Calu3 (cell line): ENCODE measurements around the gene IL22. TPM values are rescaled to one million over a fixed set of nuclear protein-coding genes. Genes with fewer than 3 reads are reported as not detected.

Source experiments
- BruUV-seq: library from RNA; stranded (reverse); fragments of 400-500 nt; replicated peaks from 2 replicates; lab custom pipeline; 2021; lab: Mats Ljungman, UMichigan
- CTCF ChIA-PET: fragments of 300-600 bp; sonication (Branson Sonifier 250); formaldehyde crosslinking; loops from one replicate; lab custom pipeline; 2022; ENCODE audit warnings: antibody characterized with exemption; lab: Charles Lee
- DNase-seq: peaks from one replicate; pipeline ENCODE4 v3.0.0; 2022
- H3K27ac Mint-ChIP-seq: one replicate; pipeline ENCODE4 v1.8.0; 2022; ENCODE audit warnings: mixed read lengths; ENCODE audit not compliant: unreplicated experiment
- H3K27me3 Mint-ChIP-seq: one replicate; pipeline ENCODE4 v1.8.0; 2022; ENCODE audit warnings: mixed read lengths; ENCODE audit not compliant: unreplicated experiment
- H3K36me3 Mint-ChIP-seq: one replicate; pipeline ENCODE4 v1.8.0; 2022; ENCODE audit warnings: mild to moderate bottlenecking, moderate library complexity, mixed read lengths; ENCODE audit not compliant: insufficient read depth, unreplicated experiment
- H3K4me1 Mint-ChIP-seq: one replicate; pipeline ENCODE4 v1.8.0; 2022; ENCODE audit warnings: mild to moderate bottlenecking, low read depth, mixed read lengths; ENCODE audit not compliant: unreplicated experiment
- H3K4me3 Mint-ChIP-seq: one replicate; pipeline ENCODE4 v1.8.0; 2022; ENCODE audit warnings: mild to moderate bottlenecking, low read depth, moderate library complexity, mixed read lengths; ENCODE audit not compliant: unreplicated experiment
- H3K9me3 Mint-ChIP-seq: one replicate; pipeline ENCODE4 v1.8.0; 2022; ENCODE audit warnings: low read depth, mixed read lengths; ENCODE audit not compliant: unreplicated experiment
- intact Hi-C: fragments of 100-400 bp; cut with micrococcal nuclease; formaldehyde crosslinking; loops from one replicate; pipeline ENCODE4 v1.10.0; 2022; ENCODE audit not compliant: unreplicated experiment
- total RNA-seq: library from RNA; stranded (reverse); gene quantifications from 2 replicates; pipeline ENCODE4 v1.2.3, GENCODE V29; 2022
- TF ChIP-seq, protein P1 (sequence below): fragments of 200-600 bp; IDR thresholded peaks from one replicate; pipeline ENCODE4 v1.8.0; 2022; ENCODE audit warnings: antibody characterized with exemption; ENCODE audit not compliant: unreplicated experiment

Gene IL22
- total RNA-seq, 1 experiment from 2014 or later = not detected

DNA sequence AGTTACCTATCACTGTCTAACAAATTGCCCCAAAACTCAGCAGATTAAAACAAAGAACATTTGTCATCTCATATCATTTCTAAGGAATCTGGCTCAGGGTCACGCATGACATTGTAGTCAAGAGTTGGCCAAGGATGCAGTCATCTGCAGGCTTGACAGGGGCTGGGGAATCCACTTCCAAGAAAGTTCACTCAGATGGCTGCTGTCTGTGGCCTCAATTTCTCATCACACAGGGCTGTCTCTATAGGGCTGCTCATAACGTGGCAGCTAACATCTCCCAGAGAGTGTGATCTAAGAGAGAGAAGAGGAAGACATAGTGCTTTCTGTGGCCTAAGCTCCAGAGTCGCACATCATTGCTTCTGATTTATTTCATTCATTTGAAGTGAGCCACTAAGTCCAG lies 17.0 kb upstream of the IL22 start:
- DNase-seq = no peak
- BruUV-seq = no TSS peak
- no peak overlapping the region for H3K27ac Mint-ChIP-seq
- H3K9me3 Mint-ChIP-seq = no peaks in the 10 kb centered on the region
- TF ChIP-seq, protein P1, sequence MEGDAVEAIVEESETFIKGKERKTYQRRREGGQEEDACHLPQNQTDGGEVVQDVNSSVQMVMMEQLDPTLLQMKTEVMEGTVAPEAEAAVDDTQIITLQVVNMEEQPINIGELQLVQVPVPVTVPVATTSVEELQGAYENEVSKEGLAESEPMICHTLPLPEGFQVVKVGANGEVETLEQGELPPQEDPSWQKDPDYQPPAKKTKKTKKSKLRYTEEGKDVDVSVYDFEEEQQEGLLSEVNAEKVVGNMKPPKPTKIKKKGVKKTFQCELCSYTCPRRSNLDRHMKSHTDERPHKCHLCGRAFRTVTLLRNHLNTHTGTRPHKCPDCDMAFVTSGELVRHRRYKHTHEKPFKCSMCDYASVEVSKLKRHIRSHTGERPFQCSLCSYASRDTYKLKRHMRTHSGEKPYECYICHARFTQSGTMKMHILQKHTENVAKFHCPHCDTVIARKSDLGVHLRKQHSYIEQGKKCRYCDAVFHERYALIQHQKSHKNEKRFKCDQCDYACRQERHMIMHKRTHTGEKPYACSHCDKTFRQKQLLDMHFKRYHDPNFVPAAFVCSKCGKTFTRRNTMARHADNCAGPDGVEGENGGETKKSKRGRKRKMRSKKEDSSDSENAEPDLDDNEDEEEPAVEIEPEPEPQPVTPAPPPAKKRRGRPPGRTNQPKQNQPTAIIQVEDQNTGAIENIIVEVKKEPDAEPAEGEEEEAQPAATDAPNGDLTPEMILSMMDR = no peak
- no peaks in the 10 kb centered on the region for H3K36me3 Mint-ChIP-seq
- intact Hi-C loops = no loop called here
- H3K4me3 Mint-ChIP-seq = no peak overlapping the region
- peaks cover 29% of the 10 kb centered on the region for H3K27me3 Mint-ChIP-seq
- no peaks in the 10 kb centered on the region for H3K4me1 Mint-ChIP-seq
- CTCF ChIA-PET = no interaction called here

DNA sequence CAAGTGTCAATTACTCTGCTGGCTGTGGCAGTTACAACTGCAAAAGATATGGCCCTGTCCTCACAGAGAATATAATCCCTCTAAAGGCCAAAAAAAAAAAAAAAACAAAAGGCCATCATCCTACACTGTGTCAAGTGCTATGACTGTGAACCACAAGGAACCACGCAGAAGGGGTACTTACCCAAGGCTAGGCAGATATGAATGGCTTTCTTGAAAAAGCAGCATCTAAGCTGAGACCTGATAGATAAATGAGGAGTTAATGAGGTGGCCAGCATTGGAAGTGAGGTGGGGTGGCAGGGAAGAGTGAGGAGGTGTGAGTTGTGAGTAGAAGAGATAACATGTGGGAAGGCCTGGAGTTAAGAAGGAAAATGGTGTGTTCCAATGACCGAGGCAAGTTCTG lies 16.4 kb upstream of the IL22 start:
- peaks cover 35% of the 10 kb centered on the region for H3K27me3 Mint-ChIP-seq
- TF ChIP-seq, protein P1 = no peak
- intact Hi-C loops = no loop called here
- H3K9me3 Mint-ChIP-seq = no peaks in the 10 kb centered on the region
- no peaks in the 10 kb centered on the region for H3K36me3 Mint-ChIP-seq
- H3K4me3 Mint-ChIP-seq = no peak overlapping the region
- BruUV-seq = no TSS peak
- no peak overlapping the region for H3K27ac Mint-ChIP-seq
- no peak for DNase-seq
- CTCF ChIA-PET = interaction anchor here (0.7 kb wide), 1 partner anchor 775 kb away, joined by 5 read pairs; no protein-coding TSS in a partner anchor
- no peaks in the 10 kb centered on the region for H3K4me1 Mint-ChIP-seq

DNA sequence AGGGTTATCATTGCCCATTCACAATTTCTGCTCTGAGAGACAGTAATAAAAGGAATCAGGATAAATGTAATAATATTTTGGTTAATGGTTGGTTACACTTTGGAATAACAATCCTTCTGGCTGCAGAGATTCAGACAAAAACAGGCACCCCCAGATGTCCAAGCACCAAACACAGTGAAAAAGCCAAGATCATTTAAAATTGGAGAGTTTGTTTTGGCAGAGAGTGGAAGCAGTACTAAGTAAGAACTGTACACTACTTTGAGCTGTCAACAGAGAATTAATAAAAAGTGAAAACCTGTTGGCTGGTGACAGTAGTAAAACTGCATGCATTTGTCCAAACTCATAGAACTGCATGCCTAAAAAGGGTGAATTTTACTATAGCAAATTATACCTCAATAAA lies 15.6 kb upstream of the IL22 start:
- BruUV-seq = no TSS peak
- Mint-ChIP-seq H3K4me3 (no peak overlapping the region), H3K9me3 (no peaks in the 10 kb centered on the region), H3K4me1 (no peaks in the 10 kb centered on the region), H3K27ac (no peak overlapping the region), H3K36me3 (no peaks in the 10 kb centered on the region), H3K27me3 (peaks cover 43% of the 10 kb centered on the region)
- intact Hi-C loops = no loop called here
- CTCF ChIA-PET = interaction anchor here (0.7 kb wide), 1 partner anchor 776 kb away, joined by 5 read pairs; no protein-coding TSS in a partner anchor
- no peak for DNase-seq
- TF ChIP-seq, protein P1 = no peak

DNA sequence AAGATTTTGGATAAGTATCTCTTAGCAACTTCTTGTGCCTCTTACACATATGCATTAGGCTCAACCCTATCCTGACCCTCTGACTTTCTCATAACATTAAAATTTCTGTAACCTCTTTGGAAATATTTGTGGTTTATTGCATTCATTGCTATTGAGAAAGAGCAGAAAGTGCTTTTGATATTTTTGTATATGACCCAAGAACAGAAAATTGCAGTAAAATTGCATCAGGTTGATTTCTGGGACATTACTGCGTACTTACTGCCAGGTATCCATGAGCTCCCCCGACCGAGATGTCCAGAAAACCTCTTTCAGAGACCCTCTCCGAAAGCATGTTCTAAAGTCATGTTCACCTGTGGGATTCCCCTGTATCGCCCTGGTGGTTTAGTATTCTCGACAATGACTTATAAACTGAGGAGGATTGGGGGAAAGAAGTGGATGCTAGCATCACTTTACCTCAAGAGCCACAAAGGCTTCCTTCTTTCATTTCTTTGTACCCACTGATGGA lies 14.5 kb upstream of the IL22 start:
- CTCF ChIA-PET = no interaction called here
- H3K27ac Mint-ChIP-seq = no peak overlapping the region
- BruUV-seq = no TSS peak
- no peaks in the 10 kb centered on the region for H3K9me3 Mint-ChIP-seq
- H3K36me3 Mint-ChIP-seq = no peaks in the 10 kb centered on the region
- H3K4me1 Mint-ChIP-seq = no peaks in the 10 kb centered on the region
- intact Hi-C loops = no loop called here
- H3K27me3 Mint-ChIP-seq = peaks cover 53% of the 10 kb centered on the region
- no peak overlapping the region for H3K4me3 Mint-ChIP-seq
- no peak for DNase-seq
- TF ChIP-seq, protein P1 = no peak
